ENCODE measurements around the gene GTF2A2.

The GTF2A2 gene, protein sequence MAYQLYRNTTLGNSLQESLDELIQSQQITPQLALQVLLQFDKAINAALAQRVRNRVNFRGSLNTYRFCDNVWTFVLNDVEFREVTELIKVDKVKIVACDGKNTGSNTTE

DNA sequence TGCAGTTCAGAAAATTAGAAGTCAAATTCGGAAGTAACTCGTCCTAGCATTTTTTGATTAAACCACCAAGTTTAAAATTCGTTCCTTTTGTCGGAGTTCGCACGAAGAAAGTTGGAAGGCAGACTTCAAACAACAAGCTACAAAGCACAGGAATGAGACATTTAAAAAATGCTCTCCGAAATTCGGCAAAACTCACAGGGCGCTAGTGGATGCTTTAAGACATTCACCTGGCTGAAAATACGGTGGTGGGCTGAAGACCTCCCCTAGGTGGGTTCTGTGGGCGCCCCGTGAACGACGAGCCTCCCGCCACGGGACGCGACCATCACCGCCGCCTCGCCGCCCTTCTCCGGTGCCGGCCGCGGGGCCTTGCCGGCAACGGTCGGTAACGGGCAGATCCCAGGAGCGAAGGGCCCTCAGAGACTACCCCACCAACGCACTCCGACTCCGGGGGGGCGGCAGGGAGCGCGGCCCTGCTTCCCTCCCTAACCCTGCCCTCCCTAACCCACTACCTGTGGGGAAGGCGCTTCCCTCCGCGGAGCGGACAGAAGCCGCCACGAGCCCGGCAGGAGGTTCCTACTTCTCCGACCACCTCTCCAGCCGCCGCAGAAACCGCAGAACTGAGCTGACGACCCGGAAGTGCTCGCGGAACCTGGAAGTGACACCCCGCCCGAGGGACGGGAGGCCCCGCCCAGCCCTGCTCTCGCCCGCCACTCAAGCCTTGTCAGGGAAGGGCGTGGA lies at the start of gene GTF2A2:
TSS of gene GTF2A2 (minus strand) at position 619 of the 738 bp plus-strand sequence. CDS start 5,238 bp downstream, outside the sequence.
- TF ChIP-seq, protein P1, sequence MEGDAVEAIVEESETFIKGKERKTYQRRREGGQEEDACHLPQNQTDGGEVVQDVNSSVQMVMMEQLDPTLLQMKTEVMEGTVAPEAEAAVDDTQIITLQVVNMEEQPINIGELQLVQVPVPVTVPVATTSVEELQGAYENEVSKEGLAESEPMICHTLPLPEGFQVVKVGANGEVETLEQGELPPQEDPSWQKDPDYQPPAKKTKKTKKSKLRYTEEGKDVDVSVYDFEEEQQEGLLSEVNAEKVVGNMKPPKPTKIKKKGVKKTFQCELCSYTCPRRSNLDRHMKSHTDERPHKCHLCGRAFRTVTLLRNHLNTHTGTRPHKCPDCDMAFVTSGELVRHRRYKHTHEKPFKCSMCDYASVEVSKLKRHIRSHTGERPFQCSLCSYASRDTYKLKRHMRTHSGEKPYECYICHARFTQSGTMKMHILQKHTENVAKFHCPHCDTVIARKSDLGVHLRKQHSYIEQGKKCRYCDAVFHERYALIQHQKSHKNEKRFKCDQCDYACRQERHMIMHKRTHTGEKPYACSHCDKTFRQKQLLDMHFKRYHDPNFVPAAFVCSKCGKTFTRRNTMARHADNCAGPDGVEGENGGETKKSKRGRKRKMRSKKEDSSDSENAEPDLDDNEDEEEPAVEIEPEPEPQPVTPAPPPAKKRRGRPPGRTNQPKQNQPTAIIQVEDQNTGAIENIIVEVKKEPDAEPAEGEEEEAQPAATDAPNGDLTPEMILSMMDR (IDR thresholded peaks at IDR 0.05) = no peak

DNA sequence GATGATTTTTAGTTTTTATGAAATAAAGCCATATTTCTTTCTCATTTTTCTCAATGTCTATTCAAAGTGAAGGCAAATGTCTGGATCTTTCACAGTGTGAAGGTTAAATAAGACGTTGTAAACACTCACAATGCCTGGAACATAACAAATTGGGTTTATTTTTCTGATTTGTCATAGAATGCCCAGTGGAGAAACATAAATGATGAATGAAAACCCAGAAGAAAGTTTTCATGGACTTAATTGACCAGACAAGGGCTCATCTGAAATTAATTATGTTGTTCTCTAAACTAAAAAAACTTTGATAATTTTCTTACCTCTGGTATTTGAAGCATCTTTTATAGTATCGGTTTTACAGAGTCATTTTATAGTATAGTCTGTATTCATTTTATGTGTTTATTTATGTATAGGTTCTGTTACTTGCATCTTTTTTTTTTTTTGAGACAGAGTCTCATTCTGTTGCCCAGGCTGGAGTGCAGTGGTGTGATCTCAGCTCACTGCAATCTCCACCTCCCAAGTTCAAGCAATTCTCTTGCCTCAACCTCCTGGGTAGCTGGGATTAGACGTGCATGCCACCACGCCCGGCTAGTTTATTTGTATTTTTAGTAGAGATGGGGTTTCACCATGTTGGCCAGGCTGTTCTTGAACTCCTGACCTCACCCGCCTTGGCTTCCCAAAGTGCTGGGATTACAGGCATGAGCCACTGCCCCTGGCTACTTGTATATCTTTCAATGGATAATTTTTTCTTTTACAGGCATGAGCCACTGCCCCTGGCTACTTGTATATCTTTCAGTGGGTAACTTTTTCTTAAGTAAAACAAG lies 46.9 kb upstream of the GTF2A2 start:
- TF ChIP-seq, protein P1 (IDR thresholded peaks at IDR 0.05) = no peak

DNA sequence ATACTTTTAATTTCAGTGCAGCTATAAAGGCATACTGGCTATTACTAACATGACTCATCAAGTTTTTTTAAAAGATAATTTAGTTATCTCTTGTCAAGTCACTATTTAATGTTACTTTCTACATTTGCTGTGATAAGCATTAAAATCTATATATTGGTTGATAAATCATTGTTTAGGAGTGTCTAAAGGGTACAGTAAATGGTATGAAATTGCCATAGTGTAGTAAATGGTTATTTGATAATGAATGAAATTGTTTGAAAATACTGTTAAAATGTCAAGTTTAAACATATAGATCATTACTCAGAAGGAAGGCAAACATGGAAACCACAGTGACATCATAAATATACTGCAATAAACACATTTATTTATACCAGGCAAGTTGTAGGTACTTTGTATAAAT lies 45.0 kb upstream of the GTF2A2 start:
- TF ChIP-seq, protein P1 (IDR thresholded peaks at IDR 0.05) = no peak

DNA sequence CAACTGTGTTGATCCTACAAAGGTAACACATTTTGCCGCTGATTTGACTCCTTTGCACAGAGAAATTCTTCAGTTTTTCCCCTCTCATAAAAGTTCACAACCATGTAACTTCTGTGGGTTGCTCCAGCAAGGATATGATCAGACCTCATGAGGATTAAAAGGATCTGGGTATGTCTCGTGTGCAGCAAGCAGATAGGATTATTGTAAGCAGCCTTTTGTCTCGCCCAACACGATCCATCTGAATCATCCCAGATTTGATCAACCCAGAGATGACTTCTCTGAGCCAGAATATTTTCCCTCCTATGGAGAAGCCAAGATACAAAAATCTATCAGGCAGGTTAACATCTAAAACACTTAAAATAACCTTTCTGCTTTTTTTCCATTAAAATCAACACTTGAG lies 44.6 kb upstream of the GTF2A2 start:
- TF ChIP-seq, protein P1 (IDR thresholded peaks at IDR 0.05) = no peak

DNA sequence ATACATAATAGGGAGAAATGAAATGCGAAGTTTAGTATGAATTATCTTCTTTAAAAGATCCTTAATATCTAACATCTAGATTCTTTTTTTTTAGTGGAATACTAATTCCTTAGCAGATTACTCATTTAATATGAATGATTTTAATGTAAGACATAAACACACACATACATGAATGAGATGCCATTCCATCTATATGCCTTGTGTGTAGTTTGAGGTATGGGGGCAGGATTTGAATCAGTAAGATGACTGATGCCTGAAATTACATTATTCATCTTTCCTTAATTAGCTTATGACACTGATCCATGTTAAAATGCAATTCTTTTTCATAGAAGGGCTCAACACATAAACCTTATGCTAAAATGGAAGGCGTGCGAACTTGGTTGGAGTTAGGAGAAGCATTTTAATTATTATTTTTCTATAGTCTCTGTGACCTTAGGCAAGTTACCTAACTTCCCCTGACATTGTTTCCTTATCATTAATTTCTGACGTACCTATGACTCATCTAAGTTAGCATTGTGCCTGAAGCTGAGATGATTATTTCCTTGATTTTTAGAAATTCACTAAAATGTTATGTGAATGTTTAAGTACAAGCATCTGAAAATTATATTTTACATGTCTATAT lies 42.6 kb upstream of the GTF2A2 start:
- TF ChIP-seq, protein P1 (IDR thresholded peaks at IDR 0.05) = no peak

DNA sequence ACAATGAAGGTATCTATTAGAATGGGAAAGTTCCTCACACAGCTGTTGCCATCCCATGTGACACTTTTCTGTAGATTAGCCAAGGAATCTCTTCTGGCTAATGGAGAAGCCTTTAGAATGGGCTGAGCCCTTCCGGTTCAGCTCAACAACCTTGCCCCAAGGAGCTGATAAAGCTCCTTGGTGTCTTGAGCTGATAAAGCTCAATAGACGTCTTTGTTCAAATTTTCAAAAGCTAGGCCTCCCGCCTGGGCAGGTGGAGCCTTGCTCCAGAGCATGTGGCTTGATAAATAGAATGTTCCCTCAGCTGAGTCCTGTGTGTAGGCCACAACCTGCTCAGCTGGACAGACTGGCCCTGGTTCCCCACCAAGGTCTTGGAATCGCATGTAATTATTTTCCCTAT lies 39.0 kb upstream of the GTF2A2 start:
- TF ChIP-seq, protein P1 (IDR thresholded peaks at IDR 0.05) = no peak

DNA sequence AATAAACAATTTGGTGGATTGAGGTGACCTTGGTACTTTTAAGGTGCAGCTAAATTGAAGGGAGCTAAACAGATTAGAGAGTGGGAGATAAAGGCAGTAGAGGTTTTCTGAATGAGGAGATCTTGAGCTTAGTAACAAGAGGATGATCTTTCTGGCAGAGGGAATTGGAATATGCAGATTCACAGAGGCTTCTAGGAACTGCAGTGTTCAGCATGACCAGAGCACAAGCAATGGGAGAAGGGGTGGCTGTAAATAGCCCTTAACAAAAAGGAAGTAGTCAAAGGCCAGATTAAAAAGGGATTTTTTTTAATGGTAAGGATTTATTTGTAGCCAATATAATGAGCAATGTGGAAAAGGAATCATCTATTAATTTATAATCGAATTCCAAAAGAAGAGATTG lies 37.5 kb upstream of the GTF2A2 start:
- TF ChIP-seq, protein P1 (IDR thresholded peaks at IDR 0.05) = no peak

All from LNCAP (cell line).